Subcutaneous abdominal adipose tissue (tissue), 5 donors: ENCODE data around the gene MYO1F.
A peak's percentile ranks its signal among the peaks of the same experiment; 100 is the strongest.
"Not testable (repeated sequence)": the region's sequence is repeated elsewhere in the genome, so short reads cannot be mapped to it uniquely, and the experiment has no call there.

Experiments used
- H3K27ac ChIP-seq: one replicate; pipeline ENCODE4 v1.7.0; 2013; ENCODE audit warnings: low read depth, mild to moderate bottlenecking, inconsistent platforms, low read length, moderate library complexity
- H3K27me3 ChIP-seq, 5 donors: one replicate each; pipeline ENCODE4 v1.7.0; 2013; ENCODE audit warnings: low read length in 5 of 5, inconsistent platforms in 1 of 5; ENCODE audit not compliant: control insufficient read depth in 5 of 5, insufficient read depth in 4 of 5
- H3K36me3 ChIP-seq, 5 donors: one replicate each; pipeline ENCODE4 v1.7.0; 2013; ENCODE audit warnings: low read length in 5 of 5; ENCODE audit not compliant: control insufficient read depth in 5 of 5, insufficient read depth in 5 of 5
- H3K4me1 ChIP-seq, 5 donors: one replicate each; pipeline ENCODE4 v1.7.0; 2013; ENCODE audit warnings: low read length in 5 of 5, mild to moderate bottlenecking in 3 of 5, moderate library complexity in 1 of 5; ENCODE audit not compliant: control insufficient read depth in 5 of 5, insufficient read depth in 5 of 5
- H3K4me3 ChIP-seq, 5 donors: one replicate each; pipeline ENCODE4 v1.7.0; 2013; ENCODE audit warnings: low read length in 5 of 5, low read depth in 1 of 5
- H3K9ac ChIP-seq, 5 donors: one replicate each; pipeline ENCODE4 v1.7.0; 2013; ENCODE audit warnings: low read length in 5 of 5, mild to moderate bottlenecking in 4 of 5, moderate library complexity in 3 of 5
- H3K9me3 ChIP-seq, 5 donors: one replicate each; pipeline ENCODE4 v1.7.0; 2013; ENCODE audit warnings: low read length in 5 of 5; ENCODE audit not compliant: control insufficient read depth in 5 of 5
- donor health status: healthy.
- donor health status: healthy.
- donor health status: healthy.
- donor health status: healthy.
- donor health status: healthy.

The MYO1F gene

DNA sequence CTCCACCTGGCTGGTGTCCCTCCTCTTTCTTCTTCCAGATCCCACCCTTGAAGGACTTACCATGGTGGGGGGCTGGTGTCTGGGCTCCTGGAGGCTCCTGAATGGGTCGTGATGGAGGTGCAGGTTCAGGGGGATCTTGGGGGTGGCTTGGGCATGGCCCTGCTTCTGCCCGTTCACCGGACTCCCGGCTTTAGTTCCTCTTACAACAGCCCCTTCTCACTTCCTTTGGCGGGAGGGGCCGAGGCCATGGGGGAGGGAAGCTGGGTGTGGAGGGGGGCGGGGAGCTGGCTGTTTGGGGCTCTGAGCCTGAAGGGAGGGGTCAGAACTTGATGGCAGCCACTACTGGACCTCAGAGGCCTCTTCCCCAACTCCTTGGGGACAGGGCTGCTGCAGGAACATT lies at the start of gene MYO1F:
Gene MYO1F (minus strand): TSS at position 196 of the 400 bp plus-strand sequence. CDS start 133 bp downstream, at position 63.
- Histone ChIP-seq H3K9ac (peak within 1 kb of the TSS in 4 of 5 donors; percentile 8 to 51 (median 38)), H3K9me3 (no peaks in the 10 kb centered on the region), H3K27ac (no peak within 1 kb of the TSS), H3K27me3 (peaks cover 3 to 18% (median 8%) of the 10 kb centered on the region in 5 donors), H3K36me3 (no peaks in the 10 kb centered on the region), H3K4me1 (peaks cover 0 to 33% (median 13%) of the 10 kb centered on the region in 5 donors), H3K4me3 (peak within 1 kb of the TSS; percentile 28 to 71 (median 58))

DNA sequence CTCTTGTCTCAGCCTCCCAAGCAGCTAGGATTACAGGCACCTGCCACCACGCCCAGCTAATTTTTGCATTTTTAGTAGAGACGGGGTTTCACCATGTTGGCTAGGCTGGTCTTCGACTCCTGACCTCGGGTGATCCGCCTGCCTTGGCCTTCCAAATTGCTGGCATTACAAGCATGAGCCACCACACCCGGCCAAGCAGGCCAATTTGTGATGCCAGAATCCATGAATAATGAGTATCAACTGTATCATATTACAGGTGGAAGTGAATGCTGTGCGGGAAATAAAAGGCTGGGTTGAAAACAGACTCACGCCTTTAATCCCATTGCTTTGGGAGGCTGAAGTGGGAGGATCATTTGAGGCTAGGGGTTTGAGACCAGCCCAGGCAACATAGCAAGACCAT lies 49.6 kb upstream of the MYO1F start:
- Histone ChIP-seq H3K36me3 (no peaks in the 10 kb centered on the region), H3K9me3 (peaks cover 0 to 16% (median 9%) of the 10 kb centered on the region in 5 donors), H3K4me1 (peaks cover 0 to 9% (median 3%) of the 10 kb centered on the region in 5 donors), H3K27me3 (no peaks in the 10 kb centered on the region), H3K9ac (no peak overlapping the region), H3K27ac (no peak overlapping the region), H3K4me3 (no peak overlapping the region)

DNA sequence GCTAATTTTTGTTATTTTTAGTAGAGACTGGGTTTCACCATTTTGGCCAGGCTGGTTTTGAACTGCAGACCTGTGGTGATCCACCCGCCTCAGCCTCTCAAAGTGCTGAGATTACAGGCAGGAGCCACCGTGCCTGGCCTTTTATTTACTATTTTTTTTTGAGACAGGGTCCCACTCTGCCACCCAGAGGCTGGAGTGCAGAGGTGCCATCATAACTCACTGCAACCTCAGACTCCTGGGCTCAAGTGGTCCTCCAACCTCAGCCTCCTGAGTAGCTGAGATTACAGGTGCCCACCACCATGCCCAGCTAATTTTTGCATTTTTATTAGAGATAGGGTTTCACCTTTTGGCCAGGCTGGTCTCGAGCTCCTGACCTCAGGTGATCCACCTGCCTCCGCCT lies 45.6 kb upstream of the MYO1F start:
- not testable (repeated sequence) for H3K4me3 ChIP-seq, H3K9me3 ChIP-seq, H3K4me1 ChIP-seq, H3K36me3 ChIP-seq, H3K27me3 ChIP-seq, H3K27ac ChIP-seq, H3K9ac ChIP-seq

DNA sequence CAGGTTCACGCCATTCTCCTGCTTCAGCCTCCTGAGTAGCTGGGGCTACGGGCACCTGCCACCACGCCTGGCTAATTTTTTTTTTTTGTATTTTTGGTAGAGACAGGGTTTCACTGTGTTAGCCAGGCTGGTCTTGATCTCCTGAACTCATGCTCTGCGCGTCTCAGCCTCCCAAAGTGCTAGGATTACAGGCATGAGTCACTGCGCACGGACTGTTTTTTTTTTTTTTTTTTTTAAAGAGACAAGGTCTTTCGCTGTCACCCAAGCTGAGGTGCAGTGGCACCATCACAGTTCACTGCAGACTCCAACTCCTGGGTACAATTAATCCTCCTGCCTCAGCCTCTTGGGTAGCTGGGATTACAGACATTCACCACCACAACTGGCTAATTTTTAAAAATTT lies 41.5 kb upstream of the MYO1F start:
- Histone ChIP-seq H3K27me3 (peaks cover 0 to 12% (median 9%) of the 10 kb centered on the region in 5 donors), H3K27ac (no peak overlapping the region)

DNA sequence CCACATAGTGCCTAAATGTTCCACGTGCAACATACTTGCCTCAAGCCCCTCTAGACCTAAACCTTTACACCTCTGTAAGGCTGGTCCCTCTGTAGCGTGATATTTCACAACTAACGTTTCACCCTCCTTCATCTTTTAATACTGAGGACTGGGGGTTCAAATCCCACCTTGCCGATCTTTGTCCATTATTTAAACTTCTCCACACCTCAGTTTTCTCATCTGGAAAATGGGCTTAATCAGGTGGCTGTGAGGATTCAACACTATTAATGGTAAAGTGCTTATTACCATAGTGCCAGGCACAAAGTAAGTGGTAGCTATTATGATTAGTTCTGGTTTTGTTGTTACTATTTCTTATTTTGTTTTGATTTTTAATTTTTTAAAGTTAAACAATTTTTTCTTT lies 40.7 kb upstream of the MYO1F start:
- H3K36me3 ChIP-seq = no peaks in the 10 kb centered on the region
- H3K27me3 ChIP-seq = peaks cover 0 to 12% (median 9%) of the 10 kb centered on the region in 5 donors
- no peak overlapping the region for H3K9ac ChIP-seq

More for the DNA sequence above, 41.5 kb upstream of the MYO1F start:
- Histone ChIP-seq H3K4me1 (peaks cover 0 to 2% (median 0%) of the 10 kb centered on the region in 5 donors), H3K9me3 (no peaks in the 10 kb centered on the region), H3K36me3 (no peaks in the 10 kb centered on the region), H3K9ac (no peak overlapping the region), H3K4me3 (no peak overlapping the region)

DNA sequence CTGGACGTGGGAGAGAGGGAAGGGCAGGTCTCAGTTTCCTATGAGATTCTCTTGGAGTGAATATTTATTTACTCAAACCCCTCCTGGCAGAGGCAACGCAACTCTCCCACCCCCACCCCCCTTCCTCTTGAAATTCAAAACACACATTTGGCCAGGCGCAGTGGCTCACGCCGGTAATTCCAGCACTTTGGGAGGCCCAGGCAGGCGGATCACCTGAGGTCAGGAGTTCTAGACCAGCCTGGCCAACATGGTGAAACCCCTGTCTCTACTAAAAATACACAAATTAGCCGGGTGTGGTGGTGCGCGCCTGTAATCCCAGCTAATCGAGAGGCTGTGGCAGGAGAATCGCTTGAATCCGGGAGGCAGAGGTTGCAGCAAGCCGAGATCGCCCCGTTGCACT lies 40.1 kb upstream of the MYO1F start:
- not testable (repeated sequence) for H3K4me3 ChIP-seq, H3K9ac ChIP-seq, H3K27ac ChIP-seq, H3K9me3 ChIP-seq, H3K36me3 ChIP-seq, H3K4me1 ChIP-seq
- peaks cover 0 to 12% (median 9%) of the 10 kb centered on the region in 5 donors for H3K27me3 ChIP-seq

More for the DNA sequence above, 40.7 kb upstream of the MYO1F start:
- peaks cover 0 to 2% (median 0%) of the 10 kb centered on the region in 5 donors for H3K4me1 ChIP-seq
- H3K4me3 ChIP-seq = no peak overlapping the region
- no peaks in the 10 kb centered on the region for H3K9me3 ChIP-seq
- H3K27ac ChIP-seq = no peak overlapping the region

DNA sequence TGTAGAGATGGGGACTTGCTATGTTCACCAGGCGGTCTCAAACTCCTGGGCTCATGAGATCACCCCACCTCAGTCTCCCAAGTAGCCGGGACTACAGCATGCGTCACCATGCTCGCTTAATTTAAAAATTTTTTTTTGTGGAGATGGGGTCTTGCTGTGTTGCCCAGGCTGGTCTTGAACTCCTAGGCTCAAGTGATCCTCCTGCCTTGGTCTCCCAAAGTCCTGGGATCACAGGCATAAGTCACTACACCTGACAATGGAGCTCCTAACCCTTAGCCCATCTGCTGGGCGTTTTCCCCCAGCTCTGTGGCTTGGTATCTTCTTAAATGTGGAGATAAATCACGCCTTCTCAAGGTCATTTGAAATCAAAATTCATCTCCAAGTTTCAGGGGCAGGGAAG lies 39.6 kb upstream of the MYO1F start:
- peaks cover 0 to 12% (median 9%) of the 10 kb centered on the region in 5 donors for H3K27me3 ChIP-seq
- no peaks in the 10 kb centered on the region for H3K9me3 ChIP-seq
- H3K36me3 ChIP-seq = no peaks in the 10 kb centered on the region
- H3K9ac ChIP-seq = no peak overlapping the region
- H3K4me1 ChIP-seq = peaks cover under 1 to 6% (median 2%) of the 10 kb centered on the region in 5 donors
- H3K27ac ChIP-seq = no peak overlapping the region
- no peak overlapping the region for H3K4me3 ChIP-seq

DNA sequence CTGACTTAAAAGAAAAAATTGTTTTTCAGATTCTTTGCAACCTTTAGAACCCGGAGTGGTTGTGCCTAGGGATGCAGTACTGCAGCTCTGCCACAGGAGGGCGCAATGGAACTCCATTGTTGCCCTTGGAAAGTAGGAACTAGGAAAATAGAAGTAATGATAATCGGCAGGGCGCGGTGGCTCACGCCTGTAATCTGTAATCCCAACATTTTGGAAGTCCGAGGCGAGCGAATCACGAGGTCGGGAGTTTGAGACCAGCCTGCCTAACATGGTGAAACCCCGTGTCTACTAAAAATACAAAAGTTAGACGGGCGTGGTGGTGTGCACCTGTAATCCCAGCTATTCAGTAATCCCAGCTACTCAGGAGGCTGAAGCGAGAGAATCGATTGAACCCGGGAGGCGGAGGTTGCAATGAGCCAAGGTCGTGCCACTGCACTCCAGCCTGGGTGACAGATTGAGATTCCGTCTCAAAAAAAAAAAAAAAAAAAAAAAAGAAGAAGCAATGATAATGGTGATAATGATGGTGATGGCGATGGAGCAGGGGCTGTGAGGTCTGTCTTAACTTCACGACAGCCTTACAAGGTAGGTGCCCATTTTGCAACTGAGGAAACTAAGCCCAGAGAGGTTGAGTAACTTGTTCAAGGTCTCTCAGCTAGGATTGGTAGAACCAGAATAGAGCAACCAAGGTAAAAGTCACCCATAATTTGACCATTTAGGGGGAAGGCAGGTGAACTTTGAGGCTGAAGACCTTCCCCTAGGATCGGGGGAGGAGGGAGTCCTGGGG lies 38.8 kb upstream of the MYO1F start:
- H3K4me3 ChIP-seq = no peak overlapping the region

DNA sequence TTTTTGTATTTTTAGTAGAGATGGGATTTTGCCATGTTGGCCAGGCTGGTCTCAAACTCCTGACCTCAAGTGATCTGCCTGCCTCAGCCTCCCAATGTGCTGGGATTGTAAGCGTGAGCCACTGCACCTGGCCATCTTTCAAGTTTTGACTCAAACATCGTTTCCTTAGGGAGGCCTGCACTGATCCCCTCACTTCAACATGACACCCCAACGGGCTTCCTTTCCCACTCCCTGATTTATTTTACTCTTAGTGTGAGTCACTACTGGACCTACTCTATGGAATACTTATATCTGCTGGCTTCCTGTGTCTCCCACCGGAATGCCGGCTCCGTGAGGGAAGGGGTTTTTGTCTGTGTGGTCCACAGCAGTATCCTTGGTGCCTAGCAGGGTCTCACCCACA lies 37.8 kb upstream of the MYO1F start:
- no peak overlapping the region for H3K27ac ChIP-seq
- peaks cover 0 to 2% (median 0%) of the 10 kb centered on the region in 5 donors for H3K27me3 ChIP-seq
- no peak overlapping the region for H3K9ac ChIP-seq
- H3K9me3 ChIP-seq = no peaks in the 10 kb centered on the region
- no peaks in the 10 kb centered on the region for H3K36me3 ChIP-seq
- H3K4me1 ChIP-seq = peaks cover 3 to 15% (median 10%) of the 10 kb centered on the region in 5 donors
- H3K4me3 ChIP-seq = no peak overlapping the region

More for the DNA sequence above, 38.8 kb upstream of the MYO1F start:
- Histone ChIP-seq H3K9me3 (no peaks in the 10 kb centered on the region), H3K36me3 (no peaks in the 10 kb centered on the region), H3K4me1 (peaks cover 3 to 11% (median 6%) of the 10 kb centered on the region in 5 donors), H3K27ac (no peak overlapping the region), H3K9ac (no peak overlapping the region), H3K27me3 (peaks cover 0 to 11% (median 9%) of the 10 kb centered on the region in 5 donors)

DNA sequence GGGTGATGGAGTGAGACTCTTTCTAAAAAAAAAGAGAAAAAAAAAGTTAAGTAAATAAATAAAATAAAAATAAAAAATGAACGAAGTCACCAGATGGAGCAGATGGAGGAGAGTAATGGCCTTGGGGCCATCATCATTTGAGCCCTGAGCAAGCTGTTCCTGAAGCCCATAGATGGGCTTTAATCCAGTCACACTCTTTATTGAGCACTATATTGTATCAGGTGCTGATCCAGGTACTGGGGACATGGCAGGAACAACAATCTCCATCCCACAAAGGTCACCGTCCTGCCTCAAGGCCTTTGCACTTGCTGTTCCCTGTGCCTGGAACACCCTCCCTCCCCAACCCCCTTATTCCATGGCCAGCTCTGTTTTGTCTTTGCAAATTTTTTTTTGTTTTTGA lies 37.2 kb upstream of the MYO1F start:
- Histone ChIP-seq H3K4me3 (no peak overlapping the region), H3K27me3 (peaks cover 0 to 2% (median 0%) of the 10 kb centered on the region in 5 donors), H3K36me3 (no peaks in the 10 kb centered on the region), H3K27ac (no peak overlapping the region), H3K9me3 (no peaks in the 10 kb centered on the region), H3K9ac (no peak overlapping the region), H3K4me1 (peaks cover 3 to 20% (median 15%) of the 10 kb centered on the region in 5 donors)
